GM03348 (cell line): ENCODE results near the gene CHN1.

Source experiments
- DNase-seq: peaks from one replicate; pipeline ENCODE4 v3.0.0; 2012; ENCODE audit warnings: low spot score

The CHN1 gene

DNA sequence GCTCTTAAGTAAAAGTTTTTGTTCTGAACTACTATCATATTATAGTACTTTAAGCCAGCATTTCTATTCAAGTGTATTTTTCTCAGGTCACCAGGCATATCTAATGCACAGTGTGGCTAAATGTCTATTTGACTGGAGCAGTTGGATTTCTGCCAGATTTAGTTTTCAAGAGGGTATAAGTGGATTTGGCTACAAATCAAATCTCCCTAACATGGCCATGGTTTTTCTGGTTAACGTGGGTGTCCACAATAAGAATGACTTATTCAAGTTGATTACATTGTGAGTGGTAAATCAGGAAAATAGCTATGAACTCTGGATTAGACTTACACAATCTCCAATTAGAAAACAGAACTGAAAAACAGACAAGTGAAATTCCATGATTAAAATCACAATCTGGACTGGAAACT, 5.7 kb upstream of the CHN1 start:
- DNase-seq: no peak

DNA sequence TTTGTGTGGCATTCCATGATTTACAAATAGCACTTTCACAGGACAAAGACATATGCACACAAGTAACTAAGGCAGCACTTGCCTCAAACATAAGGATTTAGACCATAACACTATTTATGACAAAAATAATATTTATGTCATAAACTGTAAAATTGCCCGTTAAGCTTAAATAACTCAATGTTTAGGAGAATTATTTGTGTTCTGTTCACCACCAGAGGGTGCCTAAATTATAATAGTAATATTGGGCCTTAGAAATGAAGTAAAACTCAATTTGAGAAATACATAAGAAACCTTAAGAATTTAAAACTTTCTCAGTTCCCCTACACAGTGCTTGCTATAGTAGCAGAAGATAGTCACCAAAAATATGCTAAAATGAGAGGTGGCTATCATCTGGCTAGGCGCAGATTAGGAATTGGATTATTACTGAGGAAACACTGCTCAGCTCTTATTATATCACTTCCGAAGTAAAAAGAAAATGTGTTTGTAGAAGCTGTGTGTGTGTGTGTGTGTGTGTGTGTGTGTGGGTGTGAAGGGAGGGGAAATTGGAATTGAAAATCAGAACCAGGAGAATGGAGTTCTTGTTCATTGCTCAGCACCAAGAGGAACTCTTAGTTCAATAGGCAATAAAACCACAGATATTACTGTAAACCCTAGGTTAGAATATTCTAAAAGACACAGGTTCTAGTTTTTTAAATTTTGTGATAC, 4.9 kb upstream of the CHN1 start:
- no peak for DNase-seq

DNA sequence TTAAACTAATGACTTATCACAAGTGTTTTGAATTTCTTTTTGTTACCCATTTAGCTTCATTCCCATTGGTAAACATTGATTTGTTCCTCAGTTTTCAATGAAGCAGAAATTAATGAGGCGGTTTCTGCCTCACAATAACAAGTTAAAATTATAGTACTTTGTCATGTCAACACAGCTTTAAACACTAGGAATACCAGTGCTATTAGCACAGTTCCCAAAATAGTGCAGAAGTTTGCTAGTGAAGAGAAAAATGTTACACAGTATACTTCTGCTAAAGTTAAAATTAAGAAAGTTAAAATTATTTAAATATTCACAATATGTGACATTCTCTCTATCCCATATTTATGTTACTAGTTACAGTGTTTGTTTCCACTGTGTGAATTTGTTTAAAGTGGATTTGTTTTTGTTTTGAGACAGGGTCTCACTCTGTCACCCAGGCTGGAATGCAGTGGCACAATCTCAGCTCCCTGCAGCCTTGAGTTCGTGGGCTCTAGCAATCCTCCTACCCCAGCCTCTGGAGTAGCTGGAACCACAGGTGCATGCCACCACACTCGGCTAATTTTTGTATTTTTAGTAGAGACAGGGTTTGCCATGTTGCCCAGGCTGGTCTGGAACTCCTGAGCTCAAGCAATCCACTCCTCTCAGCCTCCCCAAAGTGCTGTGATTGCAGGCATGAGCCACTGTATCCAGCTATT, 3.8 kb upstream of the CHN1 start:
- no peak for DNase-seq

GRCh38 chr2:175008009-175008408, 2.8 kb upstream of the CHN1 start:
- no peak for DNase-seq

DNA sequence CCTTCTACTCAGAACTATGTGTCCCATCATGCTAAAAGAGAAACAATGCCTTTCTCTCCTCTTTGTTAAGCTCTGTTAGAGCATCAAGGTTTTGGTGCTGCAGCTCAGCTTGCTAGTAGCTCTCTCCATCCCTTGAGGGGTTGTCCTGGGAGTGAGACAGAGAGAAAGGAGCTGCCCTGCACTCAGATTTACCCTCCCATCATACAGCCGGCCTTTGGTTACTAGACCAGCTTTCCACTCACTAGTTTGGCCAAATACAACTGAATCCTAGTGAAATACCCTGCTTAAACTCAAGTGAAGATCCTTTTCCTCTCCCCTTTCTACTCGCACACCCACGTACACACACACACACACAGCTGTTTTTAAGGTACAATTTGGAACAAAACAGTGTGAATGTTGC, 2.3 kb upstream of the CHN1 start:
- DNase-seq: no peak

- no peak for DNase-seq
These were observed 1.1 kb upstream of the CHN1 start for GRCh38 chr2:175006281-175006680.

- DNase-seq: no peak
These were observed 618 bp upstream of the CHN1 start for GRCh38 chr2:175005733-175006264.

- peak; percentile 50 for DNase-seq
These were observed 526 bp downstream of the CHN1 start for GRCh38 chr2:175004730-175004979.

DNA sequence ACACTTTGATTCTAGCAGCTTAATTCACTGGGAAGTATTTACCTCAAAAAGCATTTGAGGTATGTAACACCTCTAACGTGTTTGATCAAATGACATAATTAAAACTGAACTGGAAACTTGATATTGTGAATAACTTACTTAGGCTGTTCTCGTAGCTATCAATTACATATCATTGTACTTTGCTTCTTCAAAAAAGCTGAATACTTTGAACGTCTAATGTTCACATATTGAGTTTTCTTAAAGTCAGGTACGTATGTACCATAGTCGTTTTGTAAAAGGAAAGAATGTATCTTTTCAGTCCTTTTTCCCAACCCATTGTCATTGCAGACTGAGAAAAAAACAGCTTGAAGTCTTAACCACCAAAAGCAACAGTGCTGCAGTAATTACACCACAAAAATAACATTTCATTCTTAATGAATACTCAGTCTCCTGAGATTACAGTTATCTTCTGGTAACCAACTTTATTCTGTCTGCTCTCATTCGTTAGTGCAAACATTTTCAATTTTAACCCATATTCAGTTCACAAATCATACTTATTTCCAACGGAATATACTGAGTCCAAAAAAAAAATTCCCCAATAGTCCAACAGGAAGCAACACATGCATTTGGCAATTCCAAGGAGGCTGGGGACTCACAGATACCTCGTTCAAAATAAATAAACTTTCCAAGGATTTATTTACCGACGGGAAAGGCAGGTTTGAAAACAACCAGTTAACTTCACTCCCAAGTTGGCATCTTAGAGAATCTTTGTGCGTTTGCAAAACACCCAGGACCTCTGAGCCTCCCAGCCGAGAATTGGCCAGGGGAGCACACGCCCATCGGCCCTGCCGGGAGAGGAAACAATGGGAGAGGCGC, 1.1 kb downstream of the CHN1 start:
- no peak for DNase-seq

DNA sequence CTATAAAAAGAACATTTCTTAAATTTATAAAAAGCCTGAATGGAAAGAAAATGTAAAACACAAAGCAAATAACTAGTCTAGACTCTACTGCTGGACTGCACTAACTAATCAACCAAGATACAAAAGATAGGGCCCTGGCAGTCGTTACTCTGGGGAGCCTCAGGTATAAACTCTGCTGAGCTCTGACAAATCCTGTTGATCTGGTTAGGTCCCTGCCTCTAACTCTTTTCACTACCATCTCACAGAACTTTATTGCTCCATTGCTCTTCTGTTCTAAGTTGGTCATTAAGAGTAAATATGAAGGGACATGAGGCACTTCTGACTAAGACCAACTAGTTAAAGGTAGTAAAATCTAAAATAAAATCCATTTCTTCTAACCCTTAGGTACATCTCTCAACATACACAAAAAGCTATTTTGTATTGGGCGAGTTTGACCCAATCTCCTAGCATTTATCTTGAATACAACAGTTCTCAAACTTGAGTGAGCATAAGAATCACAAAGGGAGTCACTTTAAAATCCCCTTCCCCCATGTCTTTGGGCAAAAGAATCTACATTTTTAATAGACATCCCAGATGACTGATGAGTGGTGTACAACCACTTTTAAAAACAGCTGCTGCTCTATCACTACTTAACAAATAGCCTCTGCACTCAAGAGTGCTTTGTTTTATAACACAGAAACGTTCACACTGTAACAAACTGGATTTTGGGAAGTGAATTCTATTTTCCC, 2.5 kb downstream of the CHN1 start:
- no peak for DNase-seq

DNA sequence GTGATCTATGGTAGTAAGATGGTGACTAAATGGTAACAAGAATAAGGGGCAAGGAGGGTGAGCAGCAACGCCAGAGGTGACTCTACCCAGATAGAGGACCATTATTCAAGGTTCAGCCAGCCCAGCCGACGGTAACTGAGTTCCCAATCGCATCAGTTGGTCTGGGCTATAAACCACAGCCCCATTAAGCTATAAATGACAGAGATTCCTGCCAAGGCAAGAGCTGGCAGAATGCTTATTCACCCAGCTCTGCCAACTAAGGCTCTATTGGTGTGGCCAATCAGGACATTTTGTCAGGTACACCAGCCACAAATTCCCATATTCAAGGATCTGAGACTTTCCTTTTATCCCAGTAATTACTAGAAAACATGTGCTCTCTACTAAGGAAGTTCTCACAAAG, 3.6 kb downstream of the CHN1 start:
- DNase-seq: no peak

GRCh38 chr2:174997110-174997509, 8.1 kb downstream of the CHN1 start:
- DNase-seq: no peak

DNA sequence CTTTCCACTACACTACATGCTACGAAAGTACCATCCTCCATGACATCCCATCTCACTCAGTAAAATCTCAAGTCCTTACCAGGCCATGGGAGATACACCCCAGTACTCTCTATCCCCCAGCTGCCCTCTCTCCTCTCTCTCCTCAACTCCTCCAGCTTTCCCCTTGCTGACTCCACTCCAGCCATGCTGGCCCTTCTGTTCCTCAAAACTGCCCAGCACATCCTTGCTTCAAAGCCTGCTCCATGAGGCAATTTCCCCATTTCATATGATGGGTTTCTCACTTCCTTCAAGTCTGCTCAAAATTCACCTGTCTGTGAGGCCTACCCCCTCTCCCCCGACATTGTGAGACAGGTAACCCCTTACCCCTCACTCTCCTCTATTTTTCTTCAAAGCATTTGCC, 8.6 kb downstream of the CHN1 start:
- DNase-seq: no peak

- DNase-seq: no peak
These were observed 10.8 kb downstream of the CHN1 start for GRCh38 chr2:174994381-174994780.

GRCh38 chr2:174992886-174993285, 12.3 kb downstream of the CHN1 start:
- no peak for DNase-seq

- DNase-seq: peak; percentile 32
These were observed 19.6 kb downstream of the CHN1 start for GRCh38 chr2:174985614-174986013.

GRCh38 chr2:174984561-174984960, 20.6 kb downstream of the CHN1 start:
- no peak for DNase-seq

DNA sequence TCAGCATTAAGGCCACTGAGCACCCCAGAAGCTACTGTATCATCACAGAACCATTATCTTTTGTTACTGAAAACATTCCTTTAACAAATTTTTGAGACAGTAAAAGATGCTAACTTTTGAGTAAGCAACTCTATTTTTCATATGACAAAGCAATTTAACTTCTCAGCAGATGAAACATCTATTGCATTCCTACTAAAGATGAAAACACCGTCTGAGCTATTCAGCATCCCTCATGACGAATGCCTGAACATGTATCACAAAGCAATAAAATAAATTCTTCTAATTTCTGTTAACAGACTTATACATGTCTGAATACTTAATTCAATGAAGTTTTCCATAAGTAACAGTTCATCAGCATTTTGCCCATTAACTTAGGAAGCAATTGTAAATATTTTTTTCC, 23.9 kb downstream of the CHN1 start:
- peak; percentile 31 for DNase-seq

DNA sequence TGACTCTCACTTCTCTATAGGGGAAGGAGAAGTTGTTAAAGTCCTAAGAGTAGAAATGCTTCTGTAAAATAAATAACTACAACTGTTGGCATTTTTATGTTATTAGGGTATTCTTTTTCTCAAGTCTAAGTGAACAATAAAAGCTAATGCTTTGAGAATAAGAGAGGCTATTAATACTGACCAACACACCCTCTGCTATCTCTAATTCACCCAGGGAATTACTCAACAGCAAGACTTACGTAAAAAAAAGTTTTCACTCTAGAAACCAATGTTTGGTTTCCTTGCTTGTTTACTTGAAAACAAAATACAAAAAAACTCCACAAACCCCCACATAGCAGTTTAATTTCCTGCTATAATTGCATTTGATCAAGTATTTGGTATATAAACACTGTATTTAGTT, 25.2 kb downstream of the CHN1 start:
- DNase-seq: no peak

- no peak for DNase-seq
These were observed 27.8 kb downstream of the CHN1 start for GRCh38 chr2:174977364-174977763.

- DNase-seq: no peak
These were observed 31.1 kb downstream of the CHN1 start for GRCh38 chr2:174974131-174974530.

DNA sequence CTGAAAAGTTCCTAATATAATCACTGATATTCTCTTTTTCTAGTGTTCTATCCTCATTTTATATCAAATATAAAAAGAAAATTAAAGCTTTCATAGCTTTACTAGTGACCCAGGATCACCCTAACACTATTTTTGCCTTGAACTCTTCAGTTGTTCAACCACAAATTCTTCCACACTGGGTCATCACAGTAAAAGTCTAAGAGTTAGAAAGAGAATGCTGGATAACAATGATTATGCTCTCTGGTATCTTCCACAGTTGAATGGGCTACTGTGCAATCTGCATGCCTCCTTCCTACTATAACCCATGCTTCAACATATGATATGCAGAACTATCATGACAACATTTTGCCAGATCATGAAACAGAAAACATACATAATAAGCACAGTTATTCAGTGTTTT, 32.3 kb downstream of the CHN1 start:
- DNase-seq: peak; percentile 66
